ENCODE measurements around the gene TMEM53. TPM values are rescaled to one million over a fixed set of nuclear protein-coding genes. Genes with fewer than 3 reads are reported as not detected.
A peak's percentile ranks its signal among the peaks of the same experiment; 100 is the strongest.

The TMEM53 gene
- total and polyA plus RNA-seq, 2 donors (not counting 1 experiment from before 2014, with no cell fraction given), result 8.1 to 11.6 TPM

DNA sequence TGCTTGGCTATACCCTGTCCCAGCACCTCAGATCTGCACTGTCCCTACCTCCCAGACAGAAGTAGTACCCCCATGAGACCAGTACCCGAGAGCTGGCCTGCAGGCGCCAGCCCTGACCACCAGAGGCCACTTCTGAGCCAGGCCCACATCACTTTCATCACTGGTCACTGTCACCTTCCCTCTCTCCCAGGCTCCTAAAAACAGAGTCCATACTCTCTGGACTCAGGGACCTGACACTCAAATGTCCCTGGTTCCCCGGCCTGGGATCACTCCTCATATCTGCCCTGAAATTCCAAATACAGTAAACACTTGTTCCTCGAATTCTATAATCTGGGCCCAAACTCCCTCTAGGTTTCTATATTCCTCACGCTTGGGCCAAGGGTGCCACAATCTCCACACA, 18.7 kb downstream of the TMEM53 start:
- Histone ChIP-seq H3K4me1 (ENCODE audit: control insufficient read depth, extremely low read depth, insufficient read depth, low read length) (no peaks in the 10 kb centered on the region), H3K9ac (ENCODE audit: insufficient read depth, low read length) (no peak overlapping the region), H3K27me3 (ENCODE audit: control insufficient read depth, insufficient read depth, low read length) (no peaks in the 10 kb centered on the region), H3K79me2 (ENCODE audit: control insufficient read depth, insufficient read depth, low read length) (no peaks in the 10 kb centered on the region), H3K36me3 (ENCODE audit: control insufficient read depth, insufficient read depth, low read length) (peaks cover 5% of the 10 kb centered on the region), H3K9me3 (ENCODE audit: control insufficient read depth, insufficient read depth, low read depth, low read length) (no peaks in the 10 kb centered on the region), H2AFZ (ENCODE audit: low read length) (no peak overlapping the region), H3K4me3 (replicated peaks in 1 of 4; ENCODE audit: control extremely low read depth in 1 of 4, insufficient read depth in 1 of 4, low read depth in 3 of 4, low read length in 4 of 4) (no peak overlapping the region), H3K27ac (ENCODE audit: insufficient read depth, low read length) (no peak overlapping the region), H3K4me2 (ENCODE audit: extremely low read depth, insufficient read depth, low read length) (no peak overlapping the region), H4K20me1 (ENCODE audit: control insufficient read depth, extremely low read depth, insufficient read depth, low read length) (no peaks in the 10 kb centered on the region)
- TF ChIP-seq, protein P1, sequence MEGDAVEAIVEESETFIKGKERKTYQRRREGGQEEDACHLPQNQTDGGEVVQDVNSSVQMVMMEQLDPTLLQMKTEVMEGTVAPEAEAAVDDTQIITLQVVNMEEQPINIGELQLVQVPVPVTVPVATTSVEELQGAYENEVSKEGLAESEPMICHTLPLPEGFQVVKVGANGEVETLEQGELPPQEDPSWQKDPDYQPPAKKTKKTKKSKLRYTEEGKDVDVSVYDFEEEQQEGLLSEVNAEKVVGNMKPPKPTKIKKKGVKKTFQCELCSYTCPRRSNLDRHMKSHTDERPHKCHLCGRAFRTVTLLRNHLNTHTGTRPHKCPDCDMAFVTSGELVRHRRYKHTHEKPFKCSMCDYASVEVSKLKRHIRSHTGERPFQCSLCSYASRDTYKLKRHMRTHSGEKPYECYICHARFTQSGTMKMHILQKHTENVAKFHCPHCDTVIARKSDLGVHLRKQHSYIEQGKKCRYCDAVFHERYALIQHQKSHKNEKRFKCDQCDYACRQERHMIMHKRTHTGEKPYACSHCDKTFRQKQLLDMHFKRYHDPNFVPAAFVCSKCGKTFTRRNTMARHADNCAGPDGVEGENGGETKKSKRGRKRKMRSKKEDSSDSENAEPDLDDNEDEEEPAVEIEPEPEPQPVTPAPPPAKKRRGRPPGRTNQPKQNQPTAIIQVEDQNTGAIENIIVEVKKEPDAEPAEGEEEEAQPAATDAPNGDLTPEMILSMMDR (conservative IDR thresholded peaks at IDR 0.05 in 1 of 2, IDR thresholded peaks at IDR 0.05 in 1 of 2; ENCODE audit: low read depth in 1 of 2, low read length in 2 of 2), result peak; percentile 75 to 91
- no peak for TF ChIP-seq EZH2 (IDR thresholded peaks at IDR 0.05; ENCODE audit: low read length, missing control alignments)
- no peak for DNase-seq (ENCODE audit: low read depth in 2 of 2)

DNA sequence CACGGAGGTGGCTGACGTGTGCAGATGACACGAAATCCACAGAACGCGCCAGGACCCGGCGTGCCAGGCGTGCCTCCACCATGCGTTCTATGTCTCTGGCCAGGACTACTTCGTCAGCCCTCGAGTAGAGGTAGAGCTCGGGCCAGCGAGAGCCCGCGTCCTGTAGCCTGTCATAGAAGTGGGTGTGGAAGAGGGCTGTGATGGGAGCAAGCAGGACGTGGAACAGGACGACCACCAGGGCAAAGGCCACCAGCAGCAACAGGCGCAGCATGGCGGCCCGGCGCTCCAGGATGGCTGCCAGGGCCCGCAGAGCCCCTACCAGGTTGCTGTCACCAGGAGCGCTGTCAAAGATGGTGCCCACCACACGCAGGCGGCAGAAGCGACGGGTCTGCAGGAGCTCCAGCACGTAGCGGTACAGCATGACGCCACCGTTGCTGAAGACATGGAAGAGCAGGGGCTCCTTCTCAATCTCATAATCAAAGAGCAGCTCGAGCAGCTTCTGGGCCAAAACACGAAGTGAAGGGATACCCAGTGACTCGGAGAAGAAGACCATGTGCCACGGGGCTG, 19.6 kb downstream of the TMEM53 start:
- Histone ChIP-seq H3K4me1 (ENCODE audit: control insufficient read depth, extremely low read depth, insufficient read depth, low read length) (no peaks in the 10 kb centered on the region), H3K4me2 (ENCODE audit: extremely low read depth, insufficient read depth, low read length) (no peak overlapping the region), H2AFZ (ENCODE audit: low read length) (no peak overlapping the region), H4K20me1 (ENCODE audit: control insufficient read depth, extremely low read depth, insufficient read depth, low read length) (no peaks in the 10 kb centered on the region), H3K9ac (ENCODE audit: insufficient read depth, low read length) (no peak overlapping the region), H3K36me3 (ENCODE audit: control insufficient read depth, insufficient read depth, low read length) (peaks cover 10% of the 10 kb centered on the region), H3K4me3 (replicated peaks in 1 of 4; ENCODE audit: control extremely low read depth in 1 of 4, insufficient read depth in 1 of 4, low read depth in 3 of 4, low read length in 4 of 4) (no peak overlapping the region), H3K9me3 (ENCODE audit: control insufficient read depth, insufficient read depth, low read depth, low read length) (no peaks in the 10 kb centered on the region), H3K27me3 (ENCODE audit: control insufficient read depth, insufficient read depth, low read length) (no peaks in the 10 kb centered on the region), H3K79me2 (ENCODE audit: control insufficient read depth, insufficient read depth, low read length) (no peaks in the 10 kb centered on the region), H3K27ac (ENCODE audit: insufficient read depth, low read length) (no peak overlapping the region)
- DNase-seq (ENCODE audit: low read depth in 2 of 2), result no peak
- no peak for TF ChIP-seq EZH2 (IDR thresholded peaks at IDR 0.05; ENCODE audit: low read length, missing control alignments)
- TF ChIP-seq, protein P1 (conservative IDR thresholded peaks at IDR 0.05 in 1 of 2, IDR thresholded peaks at IDR 0.05 in 1 of 2; ENCODE audit: low read depth in 1 of 2, low read length in 2 of 2), result no peak

GRCh38 chr1:44653107-44653964, 20.9 kb downstream of the TMEM53 start:
- Histone ChIP-seq H3K4me3 (replicated peaks in 1 of 4; ENCODE audit: control extremely low read depth in 1 of 4, insufficient read depth in 1 of 4, low read depth in 3 of 4, low read length in 4 of 4) (no peak overlapping the region), H3K4me2 (ENCODE audit: extremely low read depth, insufficient read depth, low read length) (no peak overlapping the region), H3K27me3 (ENCODE audit: control insufficient read depth, insufficient read depth, low read length) (no peaks in the 10 kb centered on the region), H3K79me2 (ENCODE audit: control insufficient read depth, insufficient read depth, low read length) (no peaks in the 10 kb centered on the region), H3K4me1 (ENCODE audit: control insufficient read depth, extremely low read depth, insufficient read depth, low read length) (no peaks in the 10 kb centered on the region), H2AFZ (ENCODE audit: low read length) (no peak overlapping the region), H4K20me1 (ENCODE audit: control insufficient read depth, extremely low read depth, insufficient read depth, low read length) (no peaks in the 10 kb centered on the region), H3K27ac (ENCODE audit: insufficient read depth, low read length) (no peak overlapping the region), H3K9ac (ENCODE audit: insufficient read depth, low read length) (no peak overlapping the region), H3K36me3 (ENCODE audit: control insufficient read depth, insufficient read depth, low read length) (peaks cover 14% of the 10 kb centered on the region), H3K9me3 (ENCODE audit: control insufficient read depth, insufficient read depth, low read depth, low read length) (no peaks in the 10 kb centered on the region)
- DNase-seq (ENCODE audit: low read depth in 2 of 2), result no peak
- TF ChIP-seq, protein P1 (conservative IDR thresholded peaks at IDR 0.05 in 1 of 2, IDR thresholded peaks at IDR 0.05 in 1 of 2; ENCODE audit: low read depth in 1 of 2, low read length in 2 of 2), result no peak
- no peak for TF ChIP-seq EZH2 (IDR thresholded peaks at IDR 0.05; ENCODE audit: low read length, missing control alignments)
